ENCODE results near the gene GZMB. TPM values are rescaled to one million over a fixed set of nuclear protein-coding genes. Genes with fewer than 3 reads are reported as not detected.
A peak's percentile ranks its signal among the peaks of the same experiment; 100 is the strongest.

The GZMB gene
- total RNA-seq, 2 experiments from 2014 or later: not detected

DNA sequence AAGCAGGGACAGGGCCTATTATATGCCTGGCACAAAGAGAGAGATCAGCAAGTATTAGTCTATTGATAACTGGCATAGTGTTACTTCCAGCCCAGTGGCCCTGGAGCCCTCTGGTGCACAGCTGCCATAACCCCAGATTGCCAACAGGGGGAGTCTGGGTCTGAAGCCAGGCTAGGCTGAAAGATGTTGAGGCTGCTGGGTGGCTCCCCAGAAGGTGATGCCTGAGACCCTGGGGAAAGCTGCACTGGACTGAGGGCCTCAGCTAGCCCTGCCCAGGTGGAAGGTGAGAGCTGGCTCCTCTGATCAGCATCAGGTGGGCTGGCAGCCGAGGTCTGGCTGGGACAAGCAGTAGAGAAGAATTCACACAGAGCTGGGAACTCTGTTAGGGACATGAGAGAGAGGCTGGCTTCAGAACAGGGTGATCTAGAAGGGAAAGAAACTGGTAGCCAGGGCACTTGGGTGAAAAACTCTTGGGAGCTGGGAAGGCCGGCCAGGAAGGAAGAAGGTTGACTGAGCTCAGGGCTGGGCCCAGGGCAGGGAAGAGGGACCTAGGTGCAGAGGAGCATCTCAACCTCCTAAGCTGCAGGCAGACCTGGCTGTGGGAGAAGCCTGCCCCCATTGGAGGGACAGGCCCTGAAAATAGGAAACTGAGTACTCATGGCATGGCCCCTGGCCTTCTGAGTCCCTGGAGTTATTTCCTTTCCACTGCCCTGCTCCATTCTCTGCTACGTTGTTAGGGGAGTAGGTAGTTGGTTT lies 28.4 kb downstream of the GZMB start:
- no peak for TF ChIP-seq EZH2phosphoT487 (IDR thresholded peaks at IDR 0.05; ENCODE audit: borderline replicate concordance, low read depth, low read length)
- peak; percentile 89 for TF ChIP-seq CTCF (conservative IDR thresholded peaks at IDR 0.05; ENCODE audit: low read length)
- H3K9me2 ChIP-seq (ENCODE audit: insufficient read depth, low read length): no peaks in the 10 kb centered on the region
- no peaks in the 10 kb centered on the region for H3K36me3 ChIP-seq (ENCODE audit: insufficient read depth, low read length)
- peak; percentile 54 for DNase-seq (ENCODE audit: low spot score)
- CTCF ChIA-PET (ENCODE audit: unreplicated experiment): no interaction called here
- no peak overlapping the region for H2AFZ ChIP-seq (ENCODE audit: low read length)
- intact Hi-C loops (cut with micrococcal nuclease; ENCODE audit: unreplicated experiment): loop anchor here (1.0 kb wide), 1 partner anchor 74 kb away; no protein-coding TSS in a partner anchor
- no peaks in the 10 kb centered on the region for H3K4me1 ChIP-seq (ENCODE audit: insufficient read depth, low read length, poor library complexity, severe bottlenecking)
- H3K79me2 ChIP-seq (ENCODE audit: insufficient read depth, low read depth, low read length): no peaks in the 10 kb centered on the region
- H3K4me2 ChIP-seq (ENCODE audit: low read length): no peak overlapping the region
- POLR2A ChIA-PET: interaction anchor here (1.0 to 1.2 kb wide), 2 partner anchors 9 to 29 kb away, joined by 3 to 4 read pairs; no protein-coding TSS in a partner anchor
- no TSS peak for BruUV-seq (replicated peaks)
- no peaks in the 10 kb centered on the region for H3K9me3 ChIP-seq (ENCODE audit: low read length)
- H4K20me1 ChIP-seq (ENCODE audit: insufficient read depth, low read length): no peaks in the 10 kb centered on the region
- no peak overlapping the region for H3K27ac ChIP-seq (ENCODE audit: low read depth, low read length, poor library complexity, severe bottlenecking)
- no peak overlapping the region for H3K4me3 ChIP-seq (ENCODE audit: low read depth, low read length, poor library complexity, severe bottlenecking)

DNA sequence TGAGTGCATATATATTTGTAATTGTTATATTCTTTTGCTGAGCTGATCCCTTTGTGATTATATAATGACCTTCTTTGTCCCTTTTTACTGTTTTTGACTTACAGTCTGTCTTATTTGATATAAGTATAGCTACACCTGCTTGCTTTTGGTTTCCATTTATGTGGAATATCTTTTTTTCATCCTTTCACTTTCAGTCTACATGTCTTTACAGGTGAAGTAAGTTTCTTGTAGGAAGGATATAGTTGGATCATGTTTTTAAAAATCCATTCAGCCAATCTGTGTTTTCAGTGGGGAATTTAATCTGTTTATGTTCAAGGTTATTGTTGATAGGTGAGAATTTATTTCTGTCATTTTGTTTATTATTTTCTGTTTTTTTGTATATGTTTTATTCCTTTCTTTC lies 36.6 kb downstream of the GZMB start:
- Histone ChIP-seq H3K4me3 (ENCODE audit: low read depth, low read length, poor library complexity, severe bottlenecking) (no peak overlapping the region), H4K20me1 (ENCODE audit: insufficient read depth, low read length) (no peaks in the 10 kb centered on the region), H2AFZ (ENCODE audit: low read length) (no peak overlapping the region), H3K4me2 (ENCODE audit: low read length) (no peak overlapping the region), H3K9me3 (ENCODE audit: low read length) (no peaks in the 10 kb centered on the region), H3K27ac (ENCODE audit: low read depth, low read length, poor library complexity, severe bottlenecking) (no peak overlapping the region), H3K79me2 (ENCODE audit: insufficient read depth, low read depth, low read length) (no peaks in the 10 kb centered on the region), H3K36me3 (ENCODE audit: insufficient read depth, low read length) (no peaks in the 10 kb centered on the region), H3K9me2 (ENCODE audit: insufficient read depth, low read length) (no peaks in the 10 kb centered on the region), H3K4me1 (ENCODE audit: insufficient read depth, low read length, poor library complexity, severe bottlenecking) (no peaks in the 10 kb centered on the region)
- BruUV-seq (replicated peaks): no TSS peak
- ChIA-PET CTCF (ENCODE audit: unreplicated experiment) (no interaction called here), POLR2A (no interaction called here)
- intact Hi-C loops (cut with micrococcal nuclease; ENCODE audit: unreplicated experiment): no loop called here
- no peak for DNase-seq (ENCODE audit: low spot score)
- no peak for TF ChIP-seq EZH2phosphoT487 (IDR thresholded peaks at IDR 0.05; ENCODE audit: borderline replicate concordance, low read depth, low read length)
- TF ChIP-seq CTCF (conservative IDR thresholded peaks at IDR 0.05; ENCODE audit: low read length): no peak

All from OCI-LY7 (cell line).